ENCODE measurements around the gene UHRF2.

- no peak for TF ChIP-seq NR3C1 (CRISPR knock-in tag; conservative IDR thresholded peaks at IDR 0.05; ENCODE audit: low read depth)
- no peak for TF ChIP-seq OVOL2 (CRISPR knock-in tag; IDR thresholded peaks at IDR 0.05; ENCODE audit: borderline replicate concordance)
- TF ChIP-seq ATF3 (CRISPR knock-in tag; conservative IDR thresholded peaks at IDR 0.05), result no peak
- no peak for TF ChIP-seq CTCF (IDR thresholded peaks at IDR 0.05)
Observed at GRCh38 chr9:6512085-6512657, 99.2 kb downstream of the UHRF2 start.
